ENCODE results near the gene PDE9A. TPM values are rescaled to one million over a fixed set of nuclear protein-coding genes. Genes with fewer than 3 reads are reported as not detected.

PDE9A gene
- total and polyA plus RNA-seq, 2 experiments from 2014 or later, result 26.5 to 31.1 TPM

DNA sequence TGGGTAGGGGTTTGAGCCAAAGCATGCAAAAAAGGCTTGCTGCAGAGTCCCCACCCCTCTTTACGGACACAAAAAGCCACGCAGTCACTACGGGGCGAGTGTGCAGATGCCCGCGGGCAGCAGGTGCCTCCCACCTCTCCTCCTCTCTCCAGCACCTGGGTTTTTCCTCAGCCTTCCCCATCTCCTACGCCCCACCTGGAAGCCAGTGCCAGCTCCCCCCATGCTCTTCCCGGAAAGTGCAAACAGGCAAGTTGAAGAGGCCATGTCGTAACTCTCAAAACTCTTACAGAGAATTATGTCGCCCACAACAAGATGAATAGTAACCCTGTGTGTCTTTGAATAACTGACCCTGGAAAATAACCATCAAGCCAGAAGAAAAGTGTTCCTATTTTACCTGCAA, 82.5 kb downstream of the PDE9A start:
- ATAC-seq (no peak), DNase-seq (ENCODE audit: low spot score) (no peak)
- Histone ChIP-seq H3K36me3 (ENCODE audit: insufficient read depth) (peaks cover 6% of the 10 kb centered on the region; the same call in 1 of the 2 replicates), H3K79me2 (replicated peaks; ENCODE audit: insufficient read depth) (no peaks in the 10 kb centered on the region), H3K9me2 (ENCODE audit: insufficient read depth) (no peaks in the 10 kb centered on the region), H3K27ac (ENCODE audit: low read depth) (no peak overlapping the region), H3F3A (replicated peaks; ENCODE audit: low read depth) (no peaks in the 10 kb centered on the region), H3K27me3 (ENCODE audit: insufficient read depth) (no peaks in the 10 kb centered on the region), H2AFZ (no peak overlapping the region), H3K4me2 (no peak overlapping the region), H3K4me3 (no peak overlapping the region), H4K20me1 (replicated peaks; ENCODE audit: insufficient read depth) (no peaks in the 10 kb centered on the region; the same call in 1 of the 2 replicates), H3K4me1 (ENCODE audit: insufficient read depth) (peaks cover 4% of the 10 kb centered on the region; the same call in 1 of the 2 replicates)
- peaks cover 11% of the 10 kb centered on the region for H3K27me3 Mint-ChIP-seq (ENCODE audit: insufficient read depth, low read depth, poor library complexity)
- no peak overlapping the region for H3K4me3 Mint-ChIP-seq
- H3K4me1 Mint-ChIP-seq, result peaks cover 20% of the 10 kb centered on the region
- no peaks in the 10 kb centered on the region for H3K9me3 Mint-ChIP-seq
- no peak overlapping the region for H3K27ac Mint-ChIP-seq
- TF ChIP-seq NANOG (IDR thresholded peaks at IDR 0.05; ENCODE audit: borderline replicate concordance) (no peak), EZH2 (IDR thresholded peaks at IDR 0.05; ENCODE audit: low read depth, unreplicated experiment) (no peak)
- H3K36me3 Mint-ChIP-seq (ENCODE audit: low read depth), result peaks cover 38% of the 10 kb centered on the region

DNA sequence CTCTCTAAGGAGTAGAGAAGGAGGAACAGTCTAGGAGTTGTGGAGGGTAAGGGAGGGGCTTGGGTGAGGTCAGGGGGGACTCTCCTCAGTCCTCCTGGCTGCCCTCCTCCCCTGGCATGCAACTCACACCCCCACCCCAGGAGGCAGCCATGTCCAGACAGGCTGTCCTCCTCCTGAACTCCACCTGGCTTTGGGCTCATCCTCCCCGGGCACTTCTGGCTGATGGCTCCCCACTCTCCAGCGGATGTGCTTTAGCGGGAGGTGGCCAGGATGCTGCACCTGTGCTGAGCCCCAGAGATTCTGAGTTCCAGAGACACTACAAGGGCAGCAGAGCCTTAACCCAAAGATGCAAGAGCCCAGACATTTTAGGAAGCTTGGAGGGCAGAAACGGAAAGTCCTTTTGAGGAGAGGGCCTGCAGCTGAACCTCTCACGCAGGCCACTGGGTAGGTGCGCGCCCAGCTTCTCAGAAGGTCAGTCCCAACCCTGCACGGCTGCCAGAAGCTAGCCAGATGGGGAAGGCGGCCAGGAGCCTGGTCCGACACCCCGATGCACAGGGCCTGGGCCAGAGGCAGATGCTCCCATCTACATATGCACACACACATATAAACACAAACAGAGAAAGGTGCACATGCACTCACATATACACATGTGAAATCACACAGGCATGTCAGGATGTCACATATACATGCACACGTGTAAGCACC, 83.4 kb downstream of the PDE9A start:
- Histone ChIP-seq H3K27ac (ENCODE audit: low read depth) (no peak overlapping the region), H3K4me1 (ENCODE audit: insufficient read depth) (peaks cover 4% of the 10 kb centered on the region; the same call in 1 of the 2 replicates), H3K4me2 (no peak overlapping the region), H2AFZ (no peak overlapping the region), H3K36me3 (ENCODE audit: insufficient read depth) (peaks cover 6% of the 10 kb centered on the region; the same call in 1 of the 2 replicates), H3K9me2 (ENCODE audit: insufficient read depth) (no peaks in the 10 kb centered on the region), H3F3A (replicated peaks; ENCODE audit: low read depth) (no peaks in the 10 kb centered on the region), H4K20me1 (replicated peaks; ENCODE audit: insufficient read depth) (no peaks in the 10 kb centered on the region; the same call in 1 of the 2 replicates), H3K4me3 (no peak overlapping the region), H3K79me2 (replicated peaks; ENCODE audit: insufficient read depth) (no peaks in the 10 kb centered on the region), H3K27me3 (ENCODE audit: insufficient read depth) (no peaks in the 10 kb centered on the region)
- ATAC-seq (no peak), DNase-seq (ENCODE audit: low spot score) (no peak)
- H3K36me3 Mint-ChIP-seq (ENCODE audit: low read depth), result peaks cover 38% of the 10 kb centered on the region
- peaks cover 20% of the 10 kb centered on the region for H3K4me1 Mint-ChIP-seq
- H3K4me3 Mint-ChIP-seq, result no peak overlapping the region
- H3K27ac Mint-ChIP-seq, result no peak overlapping the region
- TF ChIP-seq CREB1 (CRISPR knock-in tag; IDR thresholded peaks at IDR 0.05; ENCODE audit: low read depth), result no peak
- TF ChIP-seq EZH2 (IDR thresholded peaks at IDR 0.05; ENCODE audit: low read depth, unreplicated experiment), result no peak
- peaks cover 11% of the 10 kb centered on the region for H3K27me3 Mint-ChIP-seq (ENCODE audit: insufficient read depth, low read depth, poor library complexity)
- H3K9me3 Mint-ChIP-seq, result no peaks in the 10 kb centered on the region

DNA sequence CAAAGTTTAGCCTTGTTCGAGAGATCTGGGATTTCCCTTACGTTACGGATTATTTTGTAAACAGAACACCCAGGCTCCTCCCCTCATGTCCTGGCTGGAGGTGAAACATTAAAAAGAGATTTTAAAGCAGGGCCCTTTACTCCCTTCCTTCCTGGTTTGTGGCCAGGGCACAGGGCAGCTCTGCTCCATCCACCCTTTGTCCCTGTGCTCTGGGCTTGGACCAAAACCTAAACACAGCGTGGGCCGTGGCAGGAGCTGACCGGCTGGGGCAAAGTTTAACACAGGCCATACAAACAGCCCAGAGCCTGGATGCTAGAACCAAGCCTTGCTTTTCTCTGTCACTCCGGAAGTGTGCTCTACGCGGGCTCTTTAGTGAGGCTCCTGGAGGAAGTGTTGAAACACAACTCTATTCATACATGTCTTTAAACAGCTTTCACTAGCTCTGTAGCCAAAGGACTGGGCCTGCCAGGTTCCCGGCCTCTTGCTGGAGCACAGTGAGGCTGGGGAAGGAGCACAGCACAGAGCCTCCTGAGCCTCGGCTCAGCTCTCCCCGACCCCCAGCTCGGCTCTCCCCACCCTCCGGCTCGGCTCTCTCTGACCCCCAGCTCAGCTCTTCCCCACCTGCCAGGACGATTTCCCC, 84.7 kb downstream of the PDE9A start:
- no peak for DNase-seq (ENCODE audit: low spot score)
- no peak overlapping the region for H3K27ac Mint-ChIP-seq
- TF ChIP-seq, protein P1, sequence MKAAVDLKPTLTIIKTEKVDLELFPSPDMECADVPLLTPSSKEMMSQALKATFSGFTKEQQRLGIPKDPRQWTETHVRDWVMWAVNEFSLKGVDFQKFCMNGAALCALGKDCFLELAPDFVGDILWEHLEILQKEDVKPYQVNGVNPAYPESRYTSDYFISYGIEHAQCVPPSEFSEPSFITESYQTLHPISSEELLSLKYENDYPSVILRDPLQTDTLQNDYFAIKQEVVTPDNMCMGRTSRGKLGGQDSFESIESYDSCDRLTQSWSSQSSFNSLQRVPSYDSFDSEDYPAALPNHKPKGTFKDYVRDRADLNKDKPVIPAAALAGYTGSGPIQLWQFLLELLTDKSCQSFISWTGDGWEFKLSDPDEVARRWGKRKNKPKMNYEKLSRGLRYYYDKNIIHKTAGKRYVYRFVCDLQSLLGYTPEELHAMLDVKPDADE (IDR thresholded peaks at IDR 0.05), result no peak
- TF ChIP-seq EZH2phosphoT487 (IDR thresholded peaks at IDR 0.05; ENCODE audit: unreplicated experiment), result no peak
- no peak for TF ChIP-seq POLR2AphosphoS5 (IDR thresholded peaks at IDR 0.05; ENCODE audit: low read depth)
- no peak for TF ChIP-seq CREB1 (CRISPR knock-in tag; IDR thresholded peaks at IDR 0.05; ENCODE audit: low read depth)
- TF ChIP-seq STAT1 (IDR thresholded peaks at IDR 0.05; ENCODE audit: unreplicated experiment), result no peak
- TF ChIP-seq JUNB (IDR thresholded peaks at IDR 0.05; ENCODE audit: unreplicated experiment), result no peak
- TF ChIP-seq, protein P2, sequence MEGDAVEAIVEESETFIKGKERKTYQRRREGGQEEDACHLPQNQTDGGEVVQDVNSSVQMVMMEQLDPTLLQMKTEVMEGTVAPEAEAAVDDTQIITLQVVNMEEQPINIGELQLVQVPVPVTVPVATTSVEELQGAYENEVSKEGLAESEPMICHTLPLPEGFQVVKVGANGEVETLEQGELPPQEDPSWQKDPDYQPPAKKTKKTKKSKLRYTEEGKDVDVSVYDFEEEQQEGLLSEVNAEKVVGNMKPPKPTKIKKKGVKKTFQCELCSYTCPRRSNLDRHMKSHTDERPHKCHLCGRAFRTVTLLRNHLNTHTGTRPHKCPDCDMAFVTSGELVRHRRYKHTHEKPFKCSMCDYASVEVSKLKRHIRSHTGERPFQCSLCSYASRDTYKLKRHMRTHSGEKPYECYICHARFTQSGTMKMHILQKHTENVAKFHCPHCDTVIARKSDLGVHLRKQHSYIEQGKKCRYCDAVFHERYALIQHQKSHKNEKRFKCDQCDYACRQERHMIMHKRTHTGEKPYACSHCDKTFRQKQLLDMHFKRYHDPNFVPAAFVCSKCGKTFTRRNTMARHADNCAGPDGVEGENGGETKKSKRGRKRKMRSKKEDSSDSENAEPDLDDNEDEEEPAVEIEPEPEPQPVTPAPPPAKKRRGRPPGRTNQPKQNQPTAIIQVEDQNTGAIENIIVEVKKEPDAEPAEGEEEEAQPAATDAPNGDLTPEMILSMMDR (conservative IDR thresholded peaks at IDR 0.05; ENCODE audit: low read depth in 2 of 2), result no peak
- TF ChIP-seq NANOG (IDR thresholded peaks at IDR 0.05; ENCODE audit: borderline replicate concordance), result no peak
- TF ChIP-seq, protein P3, sequence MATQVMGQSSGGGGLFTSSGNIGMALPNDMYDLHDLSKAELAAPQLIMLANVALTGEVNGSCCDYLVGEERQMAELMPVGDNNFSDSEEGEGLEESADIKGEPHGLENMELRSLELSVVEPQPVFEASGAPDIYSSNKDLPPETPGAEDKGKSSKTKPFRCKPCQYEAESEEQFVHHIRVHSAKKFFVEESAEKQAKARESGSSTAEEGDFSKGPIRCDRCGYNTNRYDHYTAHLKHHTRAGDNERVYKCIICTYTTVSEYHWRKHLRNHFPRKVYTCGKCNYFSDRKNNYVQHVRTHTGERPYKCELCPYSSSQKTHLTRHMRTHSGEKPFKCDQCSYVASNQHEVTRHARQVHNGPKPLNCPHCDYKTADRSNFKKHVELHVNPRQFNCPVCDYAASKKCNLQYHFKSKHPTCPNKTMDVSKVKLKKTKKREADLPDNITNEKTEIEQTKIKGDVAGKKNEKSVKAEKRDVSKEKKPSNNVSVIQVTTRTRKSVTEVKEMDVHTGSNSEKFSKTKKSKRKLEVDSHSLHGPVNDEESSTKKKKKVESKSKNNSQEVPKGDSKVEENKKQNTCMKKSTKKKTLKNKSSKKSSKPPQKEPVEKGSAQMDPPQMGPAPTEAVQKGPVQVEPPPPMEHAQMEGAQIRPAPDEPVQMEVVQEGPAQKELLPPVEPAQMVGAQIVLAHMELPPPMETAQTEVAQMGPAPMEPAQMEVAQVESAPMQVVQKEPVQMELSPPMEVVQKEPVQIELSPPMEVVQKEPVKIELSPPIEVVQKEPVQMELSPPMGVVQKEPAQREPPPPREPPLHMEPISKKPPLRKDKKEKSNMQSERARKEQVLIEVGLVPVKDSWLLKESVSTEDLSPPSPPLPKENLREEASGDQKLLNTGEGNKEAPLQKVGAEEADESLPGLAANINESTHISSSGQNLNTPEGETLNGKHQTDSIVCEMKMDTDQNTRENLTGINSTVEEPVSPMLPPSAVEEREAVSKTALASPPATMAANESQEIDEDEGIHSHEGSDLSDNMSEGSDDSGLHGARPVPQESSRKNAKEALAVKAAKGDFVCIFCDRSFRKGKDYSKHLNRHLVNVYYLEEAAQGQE (IDR thresholded peaks at IDR 0.05; ENCODE audit: unreplicated experiment), result no peak
- no peak for TF ChIP-seq ZNF331 (CRISPR knock-in tag; IDR thresholded peaks at IDR 0.05; ENCODE audit: low read depth)
- TF ChIP-seq EZH2 (IDR thresholded peaks at IDR 0.05; ENCODE audit: low read depth, unreplicated experiment), result no peak

More for the DNA sequence above, 84.7 kb downstream of the PDE9A start:
- H3K27me3 Mint-ChIP-seq (ENCODE audit: insufficient read depth, low read depth, poor library complexity), result peaks cover 11% of the 10 kb centered on the region
- H3K27me3 ChIP-seq (ENCODE audit: insufficient read depth), result no peaks in the 10 kb centered on the region
- peaks cover 30% of the 10 kb centered on the region for H3K36me3 Mint-ChIP-seq (ENCODE audit: low read depth)
- H3F3A ChIP-seq (replicated peaks; ENCODE audit: low read depth), result no peaks in the 10 kb centered on the region
- peaks cover 20% of the 10 kb centered on the region for H3K4me1 Mint-ChIP-seq
- no peak overlapping the region for H3K4me3 ChIP-seq
- H3K27ac ChIP-seq (ENCODE audit: low read depth), result peak overlapping the region; percentile 50
- H3K4me3 Mint-ChIP-seq, result no peak overlapping the region
- H2AFZ ChIP-seq, result no peak overlapping the region
- H3K4me2 ChIP-seq, result no peak overlapping the region
- peak; percentile 35; the same call in 2 of the 3 replicates for ATAC-seq
- H3K9me2 ChIP-seq (ENCODE audit: insufficient read depth), result no peaks in the 10 kb centered on the region
- no peaks in the 10 kb centered on the region for H3K9me3 Mint-ChIP-seq
- H4K20me1 ChIP-seq (replicated peaks; ENCODE audit: insufficient read depth), result no peaks in the 10 kb centered on the region; the same call in 1 of the 2 replicates
- H3K4me1 ChIP-seq (ENCODE audit: insufficient read depth), result peaks cover 4% of the 10 kb centered on the region; the same call in 1 of the 2 replicates
- peaks cover 6% of the 10 kb centered on the region; the same call in 1 of the 2 replicates for H3K36me3 ChIP-seq (ENCODE audit: insufficient read depth)
- H3K79me2 ChIP-seq (replicated peaks; ENCODE audit: insufficient read depth), result no peaks in the 10 kb centered on the region
